GM12873 (cell line): Measurements from ENCODE around the gene STRN4.

Source experiments
- TF ChIP-seq, protein P1 (sequence below): IDR thresholded peaks from 2 replicates; pipeline ENCODE4 v1.5.1; 2012; ENCODE audit warnings: low read depth, mild to moderate bottlenecking, moderate library complexity, low read length, control low read depth; ENCODE audit not compliant: insufficient read depth; ENCODE audit errors: missing control alignments

The STRN4 gene

DNA sequence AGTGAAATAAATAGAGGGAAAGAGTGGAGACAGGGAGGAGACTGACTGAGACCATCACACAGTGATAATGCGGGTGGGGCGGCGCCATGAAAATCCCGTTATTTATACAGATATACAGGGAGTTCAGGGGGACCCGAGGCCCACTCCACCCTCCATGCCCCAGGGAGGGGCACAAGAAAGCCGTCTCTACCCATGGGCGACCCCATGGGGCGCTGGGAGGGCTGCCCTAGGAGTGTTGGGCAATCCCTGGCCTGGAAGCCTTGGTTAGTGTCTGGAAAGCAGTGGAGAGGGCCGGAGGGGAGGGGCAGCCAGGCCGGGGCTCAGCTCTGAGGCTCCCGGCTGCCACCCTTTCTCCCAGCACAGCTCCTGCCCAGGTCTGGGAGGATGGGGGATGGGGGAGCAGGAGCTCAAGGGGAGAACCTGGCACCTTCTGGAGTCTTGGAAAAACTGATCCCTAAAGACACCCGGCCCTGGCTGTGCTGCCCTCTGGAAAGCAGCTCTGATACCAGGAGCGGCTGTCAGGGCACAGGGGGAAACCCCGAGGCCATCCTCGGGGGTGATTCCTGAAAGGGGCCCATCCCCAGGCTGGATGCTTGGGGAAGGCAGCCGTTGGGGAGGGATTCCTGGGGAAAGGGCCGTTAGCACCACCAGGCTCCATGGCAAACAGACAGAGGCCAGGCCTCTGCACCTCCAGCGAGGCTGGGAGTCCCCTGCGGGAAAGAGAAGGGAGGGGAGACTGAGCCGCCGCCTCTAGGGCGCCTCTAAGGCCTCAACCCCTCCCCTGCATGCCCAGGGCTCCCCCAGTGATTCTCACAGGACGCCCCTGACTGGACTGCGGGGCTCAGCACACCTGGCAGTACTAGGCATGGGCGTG, 26.4 kb downstream of the STRN4 start:
- TF ChIP-seq, protein P1, sequence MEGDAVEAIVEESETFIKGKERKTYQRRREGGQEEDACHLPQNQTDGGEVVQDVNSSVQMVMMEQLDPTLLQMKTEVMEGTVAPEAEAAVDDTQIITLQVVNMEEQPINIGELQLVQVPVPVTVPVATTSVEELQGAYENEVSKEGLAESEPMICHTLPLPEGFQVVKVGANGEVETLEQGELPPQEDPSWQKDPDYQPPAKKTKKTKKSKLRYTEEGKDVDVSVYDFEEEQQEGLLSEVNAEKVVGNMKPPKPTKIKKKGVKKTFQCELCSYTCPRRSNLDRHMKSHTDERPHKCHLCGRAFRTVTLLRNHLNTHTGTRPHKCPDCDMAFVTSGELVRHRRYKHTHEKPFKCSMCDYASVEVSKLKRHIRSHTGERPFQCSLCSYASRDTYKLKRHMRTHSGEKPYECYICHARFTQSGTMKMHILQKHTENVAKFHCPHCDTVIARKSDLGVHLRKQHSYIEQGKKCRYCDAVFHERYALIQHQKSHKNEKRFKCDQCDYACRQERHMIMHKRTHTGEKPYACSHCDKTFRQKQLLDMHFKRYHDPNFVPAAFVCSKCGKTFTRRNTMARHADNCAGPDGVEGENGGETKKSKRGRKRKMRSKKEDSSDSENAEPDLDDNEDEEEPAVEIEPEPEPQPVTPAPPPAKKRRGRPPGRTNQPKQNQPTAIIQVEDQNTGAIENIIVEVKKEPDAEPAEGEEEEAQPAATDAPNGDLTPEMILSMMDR, result no peak

DNA sequence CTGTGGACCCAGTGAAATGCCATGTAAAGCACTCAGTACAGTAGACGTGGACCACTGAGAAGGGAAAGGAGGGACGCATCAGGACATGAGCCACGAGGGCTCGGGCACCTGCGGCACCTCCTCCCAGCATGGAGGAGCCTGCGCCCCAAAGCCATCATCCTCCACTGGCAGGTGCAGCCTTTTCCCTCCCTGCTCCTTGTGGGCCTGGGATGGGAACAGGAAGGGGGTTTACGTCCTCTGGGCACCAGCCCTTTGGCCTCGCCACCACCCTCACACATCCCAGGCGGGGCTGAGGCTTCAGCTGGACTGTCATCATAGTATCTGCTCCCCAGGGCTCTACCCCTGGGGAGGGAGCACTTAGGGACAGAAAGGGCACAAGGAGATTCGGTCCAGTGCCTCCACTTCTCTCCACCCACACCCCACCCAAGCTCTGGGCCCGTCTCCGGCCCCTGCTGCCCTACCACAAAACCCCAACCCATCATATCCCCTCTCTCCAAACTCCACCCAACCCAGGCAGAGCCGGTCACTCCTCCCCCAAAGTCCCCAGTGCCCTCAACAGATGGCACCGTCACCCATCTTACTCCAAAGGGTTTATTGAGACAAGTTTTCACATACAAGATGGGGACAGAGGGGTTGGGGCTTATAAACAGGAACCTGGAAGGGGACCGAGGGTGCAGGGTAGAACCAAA, 27.2 kb downstream of the STRN4 start:
- TF ChIP-seq, protein P1, result no peak

DNA sequence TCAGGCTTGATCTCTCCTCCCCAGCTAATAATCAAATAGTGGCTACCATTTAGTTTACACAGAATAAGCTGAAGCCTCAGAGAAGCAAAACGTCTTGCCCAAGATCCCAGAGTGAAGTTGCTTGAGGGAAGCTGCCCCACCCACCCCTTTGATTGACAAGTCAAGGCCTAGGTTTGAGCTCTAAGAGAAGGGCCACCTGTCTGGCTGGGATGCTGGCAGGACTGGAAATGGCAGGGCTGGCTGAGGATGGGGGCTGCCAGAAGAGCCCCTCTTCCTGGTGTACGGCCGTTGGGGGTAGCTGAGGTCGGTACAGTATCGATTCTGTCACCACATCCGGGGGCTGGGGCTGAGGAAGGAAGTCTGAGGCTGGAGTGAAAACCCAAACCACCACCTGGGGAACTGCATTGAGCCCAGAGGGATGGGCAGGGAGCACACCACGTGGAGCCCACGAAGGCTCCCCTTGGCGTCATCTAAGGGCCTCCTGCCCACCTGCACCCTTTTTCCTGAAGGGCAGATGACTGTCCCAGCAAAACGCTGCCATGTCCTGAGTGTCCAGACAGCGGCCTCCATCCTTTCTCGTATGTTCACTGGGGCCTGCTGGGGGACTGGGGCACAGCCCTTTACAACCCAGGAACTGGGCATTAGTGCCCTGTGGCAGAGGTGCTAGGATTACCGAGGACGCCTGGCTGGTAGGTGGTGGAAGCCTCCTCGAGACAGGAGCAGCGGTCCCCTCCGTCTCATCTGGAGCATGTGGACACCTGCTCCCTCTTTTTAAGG, 27.9 kb downstream of the STRN4 start:
- TF ChIP-seq, protein P1, result no peak

DNA sequence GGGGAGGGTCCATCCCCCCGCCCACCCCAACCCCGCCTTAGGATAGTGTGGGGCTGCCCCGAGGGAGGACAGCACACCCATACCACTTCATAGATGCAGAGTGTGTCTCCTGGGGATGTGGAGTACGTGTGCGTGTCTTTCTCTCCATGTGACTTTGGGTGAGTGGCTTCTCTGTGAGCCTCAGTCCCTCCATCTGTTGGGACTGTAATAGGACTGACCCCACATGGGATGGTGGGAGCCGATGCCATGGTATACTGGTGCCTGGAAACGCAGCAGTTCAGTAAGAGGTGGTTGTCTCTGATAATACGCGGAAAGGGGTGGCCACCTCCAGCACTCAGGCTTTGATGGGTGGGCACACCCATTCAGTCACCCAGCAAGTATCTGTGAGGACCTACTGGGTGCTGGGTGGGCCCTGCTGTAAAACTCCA, 28.5 kb downstream of the STRN4 start:
- TF ChIP-seq, protein P1, result no peak

DNA sequence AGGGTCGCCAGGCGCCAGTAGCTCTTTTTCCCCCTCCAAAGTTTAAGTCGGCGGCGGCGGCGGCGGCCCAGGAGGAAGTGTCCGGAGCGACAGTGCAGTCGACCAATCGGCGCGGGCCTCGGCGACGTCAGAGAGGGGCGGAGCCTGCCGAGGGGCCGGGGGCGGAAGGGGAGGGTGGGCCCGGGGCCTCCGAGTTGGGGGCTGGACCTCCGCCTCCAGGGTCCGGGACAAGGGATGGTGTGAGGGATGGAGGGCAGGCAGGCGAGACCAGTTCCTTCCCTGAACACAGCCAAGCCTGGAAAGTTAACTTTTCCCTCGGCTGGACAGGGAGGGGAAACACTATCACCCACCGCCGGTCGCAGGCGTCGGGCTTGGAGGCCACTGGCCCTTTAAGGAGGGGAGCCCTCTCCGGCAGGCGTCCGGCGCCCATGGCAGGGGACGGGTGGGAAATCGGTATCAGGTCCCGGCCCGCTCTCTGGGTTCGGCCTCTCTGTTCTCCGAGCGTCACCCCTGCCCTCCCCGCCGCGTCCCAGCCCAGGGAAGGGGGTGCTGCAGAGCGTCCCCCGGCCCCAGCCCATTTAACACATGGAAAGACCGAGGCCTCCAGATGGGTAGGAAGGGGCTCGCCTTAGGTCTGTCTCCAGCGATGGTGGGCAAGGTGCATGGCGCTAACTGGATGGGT, 29.1 kb downstream of the STRN4 start, which contains the start of gene PRKD2:
TSS of gene PRKD2 (minus strand) at position 81 of the 682 bp plus-strand sequence. CDS start 744 bp downstream, outside the sequence.
- TF ChIP-seq, protein P1, result no peak

DNA sequence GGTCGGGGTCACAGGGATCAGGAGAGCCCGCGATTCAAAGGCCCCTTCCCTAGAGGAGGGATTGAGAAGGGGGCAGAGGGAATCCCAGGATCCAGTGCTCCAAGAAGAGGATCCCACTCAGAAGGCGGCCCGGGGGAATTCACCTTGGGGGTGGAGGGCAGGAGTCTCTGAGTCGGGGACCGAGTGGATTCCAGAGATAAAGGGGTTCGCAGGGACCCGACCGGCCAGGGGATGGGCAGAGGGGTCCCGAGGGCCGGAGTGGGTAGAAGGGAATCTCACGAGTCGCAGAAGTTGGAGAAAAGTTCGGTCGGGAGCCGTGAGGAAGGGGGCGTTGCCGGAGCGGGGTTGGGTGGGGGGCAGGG, 29.6 kb downstream of the STRN4 start:
- TF ChIP-seq, protein P1, result no peak
